OCI-LY7 (cell line): Measurements from ENCODE around the gene MYPN. TPM values are rescaled to one million over a fixed set of nuclear protein-coding genes. Genes with fewer than 3 reads are reported as not detected.

Experiments
- BruUV-seq: library from RNA; stranded (reverse); fragments of 400-500 nt; replicated peaks from 2 replicates; lab custom pipeline; 2021; lab: Mats Ljungman, UMichigan
- CTCF ChIA-PET: fragments of 300-600 bp; sonication (Branson Sonifier 250); formaldehyde crosslinking; loops from one replicate; lab custom pipeline; 2022; ENCODE audit warnings: antibody characterized with exemption; ENCODE audit not compliant: unreplicated experiment; lab: Charles Lee
- POLR2A ChIA-PET: fragments of 300-600 bp; sonication (Branson Sonifier 250); formaldehyde crosslinking; loops from one replicate; lab custom pipeline; 2022; ENCODE audit warnings: antibody characterized with exemption; lab: Charles Lee
- DNase-seq: peaks from one replicate; pipeline ENCODE4 v3.0.0-alpha.2; 2015; ENCODE audit warnings: low spot score
- H2AFZ ChIP-seq: fragments of 200-600 bp; sonication (generic), shearing (Covaris generic); 2 replicates; pipeline ENCODE4 v1.6.1; 2014; ENCODE audit warnings: mild to moderate bottlenecking, antibody characterized with exemption, low read length, moderate library complexity
- H3K27ac ChIP-seq: fragments of 200-600 bp; sonication (generic); 2 replicates; pipeline ENCODE4 v1.5.1; 2014; ENCODE audit warnings: mixed run types, low read depth, mild to moderate bottlenecking, moderate library complexity, low read length, inconsistent platforms; ENCODE audit not compliant: poor library complexity, severe bottlenecking
- H3K36me3 ChIP-seq: fragments of 200-600 bp; sonication (generic); 2 replicates; pipeline ENCODE4 v1.6.1; 2014; ENCODE audit warnings: mild to moderate bottlenecking, antibody characterized with exemption, low read length, moderate library complexity, mixed read lengths; ENCODE audit not compliant: insufficient read depth
- H3K4me1 ChIP-seq: fragments of 200-600 bp; sonication (generic); 2 replicates; pipeline ENCODE4 v1.5.1; 2014; ENCODE audit warnings: mild to moderate bottlenecking, low read length; ENCODE audit not compliant: insufficient read depth, poor library complexity, severe bottlenecking
- H3K4me2 ChIP-seq: fragments of 200-600 bp; sonication (generic); 2 replicates; pipeline ENCODE4 v1.6.1; 2014; ENCODE audit warnings: mild to moderate bottlenecking, low read length
- H3K4me3 ChIP-seq: fragments of 200-600 bp; sonication (generic); 2 replicates; pipeline ENCODE4 v1.5.1; 2014; ENCODE audit warnings: mild to moderate bottlenecking, low read depth, low read length; ENCODE audit not compliant: poor library complexity, severe bottlenecking
- H3K79me2 ChIP-seq: fragments of 200-600 bp; sonication (generic); 2 replicates; pipeline ENCODE4 v1.6.1; 2016; ENCODE audit warnings: low read depth, mild to moderate bottlenecking, low read length, moderate library complexity, mixed read lengths; ENCODE audit not compliant: insufficient read depth
- H3K9me2 ChIP-seq: fragments of 200-600 bp; sonication (generic); 2 replicates; pipeline ENCODE4 v1.6.1; 2016; ENCODE audit warnings: mild to moderate bottlenecking, low read length, mixed read lengths; ENCODE audit not compliant: insufficient read depth
- H3K9me3 ChIP-seq: fragments of 200-600 bp; sonication (generic); 2 replicates; pipeline ENCODE4 v1.6.1; 2014; ENCODE audit warnings: mild to moderate bottlenecking, mixed run types, low read length, mixed read lengths
- H4K20me1 ChIP-seq: fragments of 200-600 bp; sonication (generic); 2 replicates; pipeline ENCODE4 v1.6.1; 2014; ENCODE audit warnings: mild to moderate bottlenecking, antibody characterized with exemption, low read length, moderate library complexity, mixed read lengths; ENCODE audit not compliant: insufficient read depth
- CTCF ChIP-seq: fragments of 200-600 bp; sonication (generic); conservative IDR thresholded peaks from 2 replicates; pipeline ENCODE4 v1.5.1; 2014; ENCODE audit warnings: mild to moderate bottlenecking, antibody characterized with exemption, low read length, moderate library complexity, mixed read lengths
- EZH2phosphoT487 ChIP-seq: fragments of 200-600 bp; sonication (generic); IDR thresholded peaks from 2 replicates; pipeline ENCODE4 v1.6.1; 2018; ENCODE audit warnings: low read depth, borderline replicate concordance, mild to moderate bottlenecking, mixed run types, antibody characterized with exemption, low read length, moderate library complexity, mixed read lengths
- intact Hi-C: fragments of 100-400 bp; cut with micrococcal nuclease; formaldehyde crosslinking; loops from one replicate; pipeline ENCODE4 v1.10.0; 2022; ENCODE audit not compliant: unreplicated experiment
- total RNA-seq, 2 experiments: library from RNA; depleted of rRNA in 1 of 2; stranded (reverse); fragments of >200 nt in 1 of 2; shearing (Covaris generic) in 1 of 2; gene quantifications; 2 replicates each; pipeline ENCODE4 v1.2.3, GENCODE V29; 2014 to 2022

MYPN gene
- total RNA-seq, 2 experiments from 2014 or later = 0.06 TPM; not detected in 1

GRCh38 chr10:68222391-68222790 lies 113.1 kb downstream of the MYPN start:
- ChIA-PET POLR2A (interaction anchor here (0.7 to 1.7 kb wide), 2 partner anchors 15 to 92 kb away, joined by 3 to 4 read pairs; no protein-coding TSS in a partner anchor), CTCF (no interaction called here)
- BruUV-seq = no TSS peak
- H3K9me2 ChIP-seq = no peaks in the 10 kb centered on the region
- H3K4me1 ChIP-seq = no peaks in the 10 kb centered on the region
- H3K36me3 ChIP-seq = no peaks in the 10 kb centered on the region
- no peak overlapping the region for H3K27ac ChIP-seq
- no peak for DNase-seq
- no peak overlapping the region for H3K4me3 ChIP-seq
- H3K4me2 ChIP-seq = no peak overlapping the region
- intact Hi-C loops = no loop called here
- no peaks in the 10 kb centered on the region for H3K9me3 ChIP-seq
- no peak overlapping the region for H2AFZ ChIP-seq
- TF ChIP-seq CTCF (no peak), EZH2phosphoT487 (no peak)
- no peaks in the 10 kb centered on the region for H3K79me2 ChIP-seq
- no peaks in the 10 kb centered on the region for H4K20me1 ChIP-seq

- Histone ChIP-seq H3K27ac (no peak overlapping the region), H3K79me2 (no peaks in the 10 kb centered on the region), H3K9me3 (no peaks in the 10 kb centered on the region), H4K20me1 (no peaks in the 10 kb centered on the region), H3K4me1 (no peaks in the 10 kb centered on the region), H3K4me3 (no peak overlapping the region), H3K36me3 (no peaks in the 10 kb centered on the region), H3K9me2 (no peaks in the 10 kb centered on the region), H3K4me2 (no peak overlapping the region), H2AFZ (peak overlapping the region; percentile 76; the same call in 1 of the 2 replicates)
- ChIA-PET CTCF (interaction anchor here (1.3 kb wide), 1 partner anchor 78 kb away, joined by 3 read pairs; no protein-coding TSS in a partner anchor), POLR2A (interaction anchor here (0.6 to 1.7 kb wide), 8 partner anchors 10 to 648 kb away, joined by 3 to 5 read pairs (median 4); no protein-coding TSS in a partner anchor)
- TF ChIP-seq CTCF = peak; percentile 51
- TF ChIP-seq EZH2phosphoT487 = no peak
- peak; percentile 65 for DNase-seq
- intact Hi-C loops = no loop called here
- BruUV-seq = no TSS peak
These were observed 114.4 kb downstream of the MYPN start for GRCh38 chr10:68223535-68224165.

GRCh38 chr10:68224810-68225209 lies 115.5 kb downstream of the MYPN start:
- Histone ChIP-seq H3K9me3 (no peaks in the 10 kb centered on the region), H3K9me2 (no peaks in the 10 kb centered on the region), H3K79me2 (no peaks in the 10 kb centered on the region), H3K4me1 (no peaks in the 10 kb centered on the region), H3K27ac (no peak overlapping the region), H2AFZ (no peak overlapping the region), H3K4me2 (no peak overlapping the region), H3K4me3 (no peak overlapping the region), H4K20me1 (no peaks in the 10 kb centered on the region), H3K36me3 (no peaks in the 10 kb centered on the region)
- intact Hi-C loops = no loop called here
- BruUV-seq = no TSS peak
- no peak for DNase-seq
- CTCF ChIA-PET = interaction anchor here (1.3 kb wide), 1 partner anchor 77 kb away, joined by 3 read pairs; no protein-coding TSS in a partner anchor
- no peak for TF ChIP-seq EZH2phosphoT487
- TF ChIP-seq CTCF = no peak
- POLR2A ChIA-PET = no interaction called here
